ENCODE results near the gene GPRC5C. TPM values are rescaled to one million over a fixed set of nuclear protein-coding genes. Genes with fewer than 3 reads are reported as not detected.
A peak's percentile ranks its signal among the peaks of the same experiment; 100 is the strongest.

Gene GPRC5C
- total and polyA plus RNA-seq, 2 of the 13 experiments (the other 11 are each of a cell fraction or from before 2014, with no cell fraction given), result 85.6 to 300 TPM

DNA sequence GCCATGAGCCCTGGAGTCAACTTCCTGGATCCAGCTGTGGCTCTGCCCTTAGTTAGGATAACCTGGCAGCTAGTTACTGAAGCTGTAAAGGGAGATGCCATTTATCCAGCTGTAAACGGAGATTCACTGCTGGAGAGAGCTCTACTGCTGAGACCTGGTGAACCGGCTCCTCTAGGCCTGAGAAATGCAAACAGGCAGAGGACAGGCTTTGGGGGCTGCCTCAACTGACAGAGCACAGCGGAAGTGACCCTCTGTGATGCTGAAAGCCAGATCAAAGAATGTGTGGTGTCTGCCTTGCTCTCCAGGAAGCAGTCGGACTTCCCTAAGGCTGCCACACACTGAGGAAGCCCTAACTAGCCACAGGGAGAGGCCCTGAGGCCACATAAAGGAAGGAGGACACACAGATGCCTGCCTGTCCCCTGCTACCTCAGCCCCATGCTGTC lies 21.9 kb upstream of the GPRC5C start (continued):
- TF ChIP-seq, protein P1, sequence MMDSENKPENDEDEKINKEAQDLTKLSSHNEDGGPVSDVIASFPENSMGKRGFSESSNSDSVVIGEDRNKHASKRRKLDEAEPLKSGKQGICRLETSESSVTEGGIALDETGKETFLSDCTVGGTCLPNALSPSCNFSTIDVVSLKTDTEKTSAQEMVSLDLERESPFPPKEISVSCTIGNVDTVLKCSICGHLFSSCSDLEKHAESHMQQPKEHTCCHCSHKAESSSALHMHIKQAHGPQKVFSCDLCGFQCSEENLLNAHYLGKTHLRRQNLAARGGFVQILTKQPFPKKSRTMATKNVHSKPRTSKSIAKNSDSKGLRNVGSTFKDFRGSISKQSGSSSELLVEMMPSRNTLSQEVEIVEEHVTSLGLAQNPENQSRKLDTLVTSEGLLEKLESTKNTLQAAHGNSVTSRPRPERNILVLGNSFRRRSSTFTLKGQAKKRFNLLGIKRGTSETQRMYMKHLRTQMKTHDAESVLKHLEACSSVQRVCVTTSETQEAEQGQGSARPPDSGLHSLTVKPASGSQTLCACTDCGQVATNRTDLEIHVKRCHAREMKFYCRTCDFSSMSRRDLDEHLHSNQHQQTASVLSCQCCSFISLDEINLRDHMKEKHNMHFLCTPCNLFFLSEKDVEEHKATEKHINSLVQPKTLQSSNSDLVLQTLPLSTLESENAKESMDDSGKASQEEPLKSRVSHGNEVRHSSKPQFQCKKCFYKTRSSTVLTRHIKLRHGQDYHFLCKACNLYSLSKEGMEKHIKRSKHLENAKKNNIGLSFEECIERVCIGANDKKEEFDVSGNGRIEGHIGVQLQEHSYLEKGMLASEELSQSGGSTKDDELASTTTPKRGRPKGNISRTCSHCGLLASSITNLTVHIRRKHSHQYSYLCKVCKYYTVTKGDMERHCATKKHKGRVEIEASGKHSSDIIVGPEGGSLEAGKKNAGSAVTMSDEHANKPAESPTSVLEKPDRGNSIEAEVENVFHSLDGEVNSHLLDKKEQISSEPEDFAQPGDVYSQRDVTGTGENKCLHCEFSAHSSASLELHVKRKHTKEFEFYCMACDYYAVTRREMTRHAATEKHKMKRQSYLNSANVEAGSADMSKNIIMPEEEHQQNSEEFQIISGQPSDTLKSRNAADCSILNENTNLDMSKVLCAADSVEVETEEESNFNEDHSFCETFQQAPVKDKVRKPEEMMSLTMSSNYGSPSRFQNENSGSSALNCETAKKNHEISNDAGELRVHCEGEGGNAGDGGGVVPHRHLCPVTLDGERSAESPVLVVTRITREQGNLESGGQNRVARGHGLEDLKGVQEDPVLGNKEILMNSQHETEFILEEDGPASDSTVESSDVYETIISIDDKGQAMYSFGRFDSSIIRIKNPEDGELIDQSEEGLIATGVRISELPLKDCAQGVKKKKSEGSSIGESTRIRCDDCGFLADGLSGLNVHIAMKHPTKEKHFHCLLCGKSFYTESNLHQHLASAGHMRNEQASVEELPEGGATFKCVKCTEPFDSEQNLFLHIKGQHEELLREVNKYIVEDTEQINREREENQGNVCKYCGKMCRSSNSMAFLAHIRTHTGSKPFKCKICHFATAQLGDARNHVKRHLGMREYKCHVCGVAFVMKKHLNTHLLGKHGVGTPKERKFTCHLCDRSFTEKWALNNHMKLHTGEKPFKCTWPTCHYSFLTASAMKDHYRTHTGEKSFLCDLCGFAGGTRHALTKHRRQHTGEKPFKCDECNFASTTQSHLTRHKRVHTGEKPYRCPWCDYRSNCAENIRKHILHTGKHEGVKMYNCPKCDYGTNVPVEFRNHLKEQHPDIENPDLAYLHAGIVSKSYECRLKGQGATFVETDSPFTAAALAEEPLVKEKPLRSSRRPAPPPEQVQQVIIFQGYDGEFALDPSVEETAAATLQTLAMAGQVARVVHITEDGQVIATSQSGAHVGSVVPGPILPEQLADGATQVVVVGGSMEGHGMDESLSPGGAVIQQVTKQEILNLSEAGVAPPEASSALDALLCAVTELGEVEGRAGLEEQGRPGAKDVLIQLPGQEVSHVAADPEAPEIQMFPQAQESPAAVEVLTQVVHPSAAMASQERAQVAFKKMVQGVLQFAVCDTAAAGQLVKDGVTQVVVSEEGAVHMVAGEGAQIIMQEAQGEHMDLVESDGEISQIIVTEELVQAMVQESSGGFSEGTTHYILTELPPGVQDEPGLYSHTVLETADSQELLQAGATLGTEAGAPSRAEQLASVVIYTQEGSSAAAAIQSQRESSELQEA (CRISPR knock-in tag; IDR thresholded peaks at IDR 0.05; ENCODE audit: not compliant biosample characterization), result no peak
- TF ChIP-seq, protein P2, sequence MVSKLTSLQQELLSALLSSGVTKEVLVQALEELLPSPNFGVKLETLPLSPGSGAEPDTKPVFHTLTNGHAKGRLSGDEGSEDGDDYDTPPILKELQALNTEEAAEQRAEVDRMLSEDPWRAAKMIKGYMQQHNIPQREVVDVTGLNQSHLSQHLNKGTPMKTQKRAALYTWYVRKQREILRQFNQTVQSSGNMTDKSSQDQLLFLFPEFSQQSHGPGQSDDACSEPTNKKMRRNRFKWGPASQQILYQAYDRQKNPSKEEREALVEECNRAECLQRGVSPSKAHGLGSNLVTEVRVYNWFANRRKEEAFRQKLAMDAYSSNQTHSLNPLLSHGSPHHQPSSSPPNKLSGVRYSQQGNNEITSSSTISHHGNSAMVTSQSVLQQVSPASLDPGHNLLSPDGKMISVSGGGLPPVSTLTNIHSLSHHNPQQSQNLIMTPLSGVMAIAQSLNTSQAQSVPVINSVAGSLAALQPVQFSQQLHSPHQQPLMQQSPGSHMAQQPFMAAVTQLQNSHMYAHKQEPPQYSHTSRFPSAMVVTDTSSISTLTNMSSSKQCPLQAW (CRISPR knock-in tag; IDR thresholded peaks at IDR 0.05), result peak; percentile 36; the same call in 1 of the 2 replicates
- no peak for TF ChIP-seq ZKSCAN1 (IDR thresholded peaks at IDR 0.05; ENCODE audit: low read length)
- TF ChIP-seq, protein P3, sequence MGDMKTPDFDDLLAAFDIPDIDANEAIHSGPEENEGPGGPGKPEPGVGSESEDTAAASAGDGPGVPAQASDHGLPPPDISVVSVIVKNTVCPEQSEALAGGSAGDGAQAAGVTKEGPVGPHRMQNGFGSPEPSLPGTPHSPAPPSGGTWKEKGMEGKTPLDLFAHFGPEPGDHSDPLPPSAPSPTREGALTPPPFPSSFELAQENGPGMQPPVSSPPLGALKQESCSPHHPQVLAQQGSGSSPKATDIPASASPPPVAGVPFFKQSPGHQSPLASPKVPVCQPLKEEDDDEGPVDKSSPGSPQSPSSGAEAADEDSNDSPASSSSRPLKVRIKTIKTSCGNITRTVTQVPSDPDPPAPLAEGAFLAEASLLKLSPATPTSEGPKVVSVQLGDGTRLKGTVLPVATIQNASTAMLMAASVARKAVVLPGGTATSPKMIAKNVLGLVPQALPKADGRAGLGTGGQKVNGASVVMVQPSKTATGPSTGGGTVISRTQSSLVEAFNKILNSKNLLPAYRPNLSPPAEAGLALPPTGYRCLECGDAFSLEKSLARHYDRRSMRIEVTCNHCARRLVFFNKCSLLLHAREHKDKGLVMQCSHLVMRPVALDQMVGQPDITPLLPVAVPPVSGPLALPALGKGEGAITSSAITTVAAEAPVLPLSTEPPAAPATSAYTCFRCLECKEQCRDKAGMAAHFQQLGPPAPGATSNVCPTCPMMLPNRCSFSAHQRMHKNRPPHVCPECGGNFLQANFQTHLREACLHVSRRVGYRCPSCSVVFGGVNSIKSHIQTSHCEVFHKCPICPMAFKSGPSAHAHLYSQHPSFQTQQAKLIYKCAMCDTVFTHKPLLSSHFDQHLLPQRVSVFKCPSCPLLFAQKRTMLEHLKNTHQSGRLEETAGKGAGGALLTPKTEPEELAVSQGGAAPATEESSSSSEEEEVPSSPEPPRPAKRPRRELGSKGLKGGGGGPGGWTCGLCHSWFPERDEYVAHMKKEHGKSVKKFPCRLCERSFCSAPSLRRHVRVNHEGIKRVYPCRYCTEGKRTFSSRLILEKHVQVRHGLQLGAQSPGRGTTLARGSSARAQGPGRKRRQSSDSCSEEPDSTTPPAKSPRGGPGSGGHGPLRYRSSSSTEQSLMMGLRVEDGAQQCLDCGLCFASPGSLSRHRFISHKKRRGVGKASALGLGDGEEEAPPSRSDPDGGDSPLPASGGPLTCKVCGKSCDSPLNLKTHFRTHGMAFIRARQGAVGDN (CRISPR knock-in tag; IDR thresholded peaks at IDR 0.05), result peak; percentile 44
- TF ChIP-seq RFX3 (CRISPR knock-in tag; IDR thresholded peaks at IDR 0.05), result no peak
- TF ChIP-seq ZFP37 (CRISPR knock-in tag; IDR thresholded peaks at IDR 0.05; ENCODE audit: borderline replicate concordance), result 0 out of 2 replicates have a peak, but pooled peaks have one; percentile 33
- no peak for TF ChIP-seq GPN1 (CRISPR knock-in tag; IDR thresholded peaks at IDR 0.05; ENCODE audit: borderline replicate concordance)
- TF ChIP-seq AGO1 (IDR thresholded peaks at IDR 0.05; ENCODE audit: low read depth, low read length, poor library complexity, severe bottlenecking), result no peak
- TF ChIP-seq EEA1 (CRISPR knock-in tag; IDR thresholded peaks at IDR 0.05; ENCODE audit: borderline replicate concordance), result no peak
- TF ChIP-seq, protein P4, sequence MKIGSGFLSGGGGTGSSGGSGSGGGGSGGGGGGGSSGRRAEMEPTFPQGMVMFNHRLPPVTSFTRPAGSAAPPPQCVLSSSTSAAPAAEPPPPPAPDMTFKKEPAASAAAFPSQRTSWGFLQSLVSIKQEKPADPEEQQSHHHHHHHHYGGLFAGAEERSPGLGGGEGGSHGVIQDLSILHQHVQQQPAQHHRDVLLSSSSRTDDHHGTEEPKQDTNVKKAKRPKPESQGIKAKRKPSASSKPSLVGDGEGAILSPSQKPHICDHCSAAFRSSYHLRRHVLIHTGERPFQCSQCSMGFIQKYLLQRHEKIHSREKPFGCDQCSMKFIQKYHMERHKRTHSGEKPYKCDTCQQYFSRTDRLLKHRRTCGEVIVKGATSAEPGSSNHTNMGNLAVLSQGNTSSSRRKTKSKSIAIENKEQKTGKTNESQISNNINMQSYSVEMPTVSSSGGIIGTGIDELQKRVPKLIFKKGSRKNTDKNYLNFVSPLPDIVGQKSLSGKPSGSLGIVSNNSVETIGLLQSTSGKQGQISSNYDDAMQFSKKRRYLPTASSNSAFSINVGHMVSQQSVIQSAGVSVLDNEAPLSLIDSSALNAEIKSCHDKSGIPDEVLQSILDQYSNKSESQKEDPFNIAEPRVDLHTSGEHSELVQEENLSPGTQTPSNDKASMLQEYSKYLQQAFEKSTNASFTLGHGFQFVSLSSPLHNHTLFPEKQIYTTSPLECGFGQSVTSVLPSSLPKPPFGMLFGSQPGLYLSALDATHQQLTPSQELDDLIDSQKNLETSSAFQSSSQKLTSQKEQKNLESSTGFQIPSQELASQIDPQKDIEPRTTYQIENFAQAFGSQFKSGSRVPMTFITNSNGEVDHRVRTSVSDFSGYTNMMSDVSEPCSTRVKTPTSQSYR (CRISPR knock-in tag; IDR thresholded peaks at IDR 0.05; ENCODE audit: borderline replicate concordance), result no peak
- peak; percentile 31; the same call in 1 of the 2 replicates for TF ChIP-seq FOSL2 (CRISPR knock-in tag; IDR thresholded peaks at IDR 0.05)
- no peak for TF ChIP-seq BHLHE40 (IDR thresholded peaks at IDR 0.05; ENCODE audit: low read length)

All from HepG2 (cell line).